HG03135 (cell line): ENCODE measurements around the gene RFPL4AL1.
"Not testable (repeated sequence)": the region's sequence is repeated elsewhere in the genome, so short reads cannot be mapped to it uniquely, and the experiment has no call there.

ENCODE experiments used
- ATAC-seq: cut with Tn5 transposase; IDR thresholded peaks from one replicate; pipeline ENCODE4 v1.9.1; 2021; ENCODE audit warnings: mild to moderate bottlenecking, moderate library complexity; ENCODE audit not compliant: unreplicated experiment

The RFPL4AL1 gene

DNA sequence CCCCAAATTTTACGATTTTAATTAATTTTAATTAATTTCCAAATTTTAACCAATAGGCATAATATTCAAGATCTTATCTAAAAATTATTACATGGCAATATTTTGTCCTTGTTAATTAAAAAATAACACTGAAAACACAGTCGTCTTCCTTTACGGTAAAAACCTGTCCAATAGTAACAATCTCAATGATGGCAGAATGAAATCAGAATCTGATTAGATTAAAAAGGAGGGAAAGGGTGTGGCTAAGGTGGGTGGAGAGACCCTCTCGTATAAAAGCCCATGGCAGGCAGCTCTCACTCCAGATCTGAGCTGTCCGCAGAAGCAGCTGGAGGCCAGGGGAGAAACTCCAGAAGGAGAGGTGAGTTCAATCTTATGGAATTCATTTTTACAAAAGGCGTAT is at the start of gene RFPL4AL1:
TSS of gene RFPL4AL1 (plus strand) at position 301 of the 400 bp plus-strand sequence. CDS start 2,687 bp downstream, outside the sequence.
- ATAC-seq = not testable (repeated sequence)

DNA sequence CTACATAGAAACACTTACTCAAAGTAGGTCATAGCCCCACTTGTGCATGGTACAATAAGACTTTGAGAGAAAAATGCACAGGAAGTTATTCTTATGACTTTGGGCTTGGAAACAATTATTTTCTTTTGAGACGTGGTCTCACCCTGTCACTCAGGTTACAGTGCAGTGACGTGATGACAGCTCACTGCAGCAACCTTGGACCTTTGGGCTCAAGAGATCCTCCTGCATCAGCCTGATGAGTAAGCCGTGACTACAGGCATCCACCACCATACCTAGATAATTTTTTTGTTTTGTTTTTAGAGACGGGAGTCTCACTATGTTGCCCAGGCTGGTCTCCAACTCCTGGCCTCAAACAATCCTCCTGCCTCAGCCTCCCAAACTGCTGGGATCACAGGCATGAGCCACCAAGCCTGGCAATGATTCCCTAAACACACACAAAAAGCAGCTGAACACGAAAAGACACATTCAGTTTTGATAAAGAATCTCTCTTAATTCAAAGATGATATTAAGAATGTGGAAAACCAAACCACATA is 48.6 kb upstream of the RFPL4AL1 start:
- no peak for ATAC-seq

DNA sequence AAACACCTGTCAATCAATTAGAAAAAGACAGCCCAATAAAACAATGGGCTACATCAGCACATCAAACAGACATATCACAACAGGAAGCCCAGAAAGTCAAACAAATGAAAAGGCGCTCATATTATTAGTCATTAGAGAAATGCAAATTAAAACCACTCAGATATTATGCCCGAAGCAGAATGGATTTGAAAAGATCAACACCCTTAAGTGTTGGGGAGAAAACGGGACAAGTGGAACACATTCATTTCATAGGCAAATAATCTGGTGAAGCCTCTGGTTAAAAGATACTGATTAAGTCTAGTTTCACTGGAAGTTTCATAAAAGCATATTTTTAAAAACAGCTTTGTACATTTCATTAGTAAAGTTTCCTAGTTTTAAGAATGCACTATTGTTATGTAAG is 48.1 kb upstream of the RFPL4AL1 start:
- no peak for ATAC-seq

GRCh38 chr19:55723491-55723890 is 45.4 kb upstream of the RFPL4AL1 start:
- ATAC-seq = no peak

GRCh38 chr19:55730378-55730777 is 38.5 kb upstream of the RFPL4AL1 start:
- not testable (repeated sequence) for ATAC-seq

GRCh38 chr19:55738302-55738701 is 30.6 kb upstream of the RFPL4AL1 start, which contains the start of gene NLRP9:
Gene NLRP9, minus strand, starts transcription at chr19:55738402. Its CDS starts 28 bp downstream, at chr19:55738374.
- no peak for ATAC-seq

- ATAC-seq = no peak
Observed at GRCh38 chr19:55750715-55751114, 18.2 kb upstream of the RFPL4AL1 start.

GRCh38 chr19:55753401-55753800 is 15.5 kb upstream of the RFPL4AL1 start:
- no peak for ATAC-seq

DNA sequence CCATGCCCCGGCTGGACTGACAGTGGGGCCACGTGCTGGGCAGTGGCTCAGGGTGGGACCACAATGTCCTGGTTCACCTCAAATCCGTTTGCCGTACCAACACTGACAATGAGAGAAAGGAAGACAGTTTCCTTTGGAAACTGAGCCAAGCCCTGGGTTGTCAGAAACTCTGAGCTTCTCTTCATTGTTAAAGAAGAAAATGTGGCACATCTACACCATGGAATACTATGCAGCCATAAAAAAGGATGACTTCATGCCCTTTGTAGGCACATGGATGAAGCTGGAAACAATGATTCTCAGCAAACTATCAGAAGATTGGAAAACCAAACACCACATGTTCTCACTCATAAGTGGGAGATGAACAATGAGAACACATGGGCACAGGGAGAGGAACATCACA is 12.1 kb upstream of the RFPL4AL1 start:
- not testable (repeated sequence) for ATAC-seq

DNA sequence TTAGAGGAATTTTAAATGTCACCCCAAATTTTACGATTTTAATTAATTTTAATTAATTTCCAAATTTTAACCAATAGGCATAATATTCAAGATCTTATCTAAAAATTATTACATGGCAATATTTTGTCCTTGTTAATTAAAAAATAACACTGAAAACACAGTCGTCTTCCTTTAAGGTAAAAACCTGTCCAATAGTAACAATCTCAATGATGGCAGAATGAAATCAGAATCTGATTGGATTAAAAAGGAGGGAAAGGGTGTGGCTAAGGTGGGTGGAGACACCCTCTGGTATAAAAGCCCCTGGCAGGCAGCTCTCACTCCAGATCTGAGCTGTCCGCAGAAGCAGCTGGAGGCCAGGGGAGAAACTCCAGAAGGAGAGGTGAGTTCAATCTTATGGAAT is 10.1 kb upstream of the RFPL4AL1 start, which contains the start of gene RFPL4A:
TSS of gene RFPL4A (plus strand) at position 301 of the 400 bp plus-strand sequence. CDS start 2,704 bp downstream, outside the sequence.
- not testable (repeated sequence) for ATAC-seq

GRCh38 chr19:55766466-55766865 is 2.5 kb upstream of the RFPL4AL1 start:
- ATAC-seq = no peak

- not testable (repeated sequence) for ATAC-seq
Observed at GRCh38 chr19:55769632-55770031, 714 bp downstream of the RFPL4AL1 start.

GRCh38 chr19:55777528-55777927 is 8.6 kb downstream of the RFPL4AL1 start:
- no peak for ATAC-seq

GRCh38 chr19:55778331-55778730 is 9.4 kb downstream of the RFPL4AL1 start:
- ATAC-seq = no peak

DNA sequence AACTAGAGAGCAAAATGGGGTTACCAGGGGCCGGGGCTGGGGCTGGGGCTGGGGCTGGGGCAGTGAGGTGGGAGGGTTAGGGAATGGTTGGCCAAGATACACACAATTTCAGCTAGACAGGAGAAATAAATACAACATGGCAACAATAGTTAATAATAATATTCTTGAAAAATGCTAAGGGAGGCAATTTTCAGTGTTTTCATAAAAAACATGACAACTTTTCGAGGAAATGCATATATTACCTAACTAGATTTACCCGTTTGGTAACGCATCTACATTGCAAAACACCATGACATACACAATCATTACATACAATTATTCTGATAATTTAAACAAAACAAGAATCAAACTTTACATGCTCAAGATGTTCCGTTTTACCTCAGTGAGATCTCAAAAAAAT is 12.2 kb downstream of the RFPL4AL1 start:
- no peak for ATAC-seq

DNA sequence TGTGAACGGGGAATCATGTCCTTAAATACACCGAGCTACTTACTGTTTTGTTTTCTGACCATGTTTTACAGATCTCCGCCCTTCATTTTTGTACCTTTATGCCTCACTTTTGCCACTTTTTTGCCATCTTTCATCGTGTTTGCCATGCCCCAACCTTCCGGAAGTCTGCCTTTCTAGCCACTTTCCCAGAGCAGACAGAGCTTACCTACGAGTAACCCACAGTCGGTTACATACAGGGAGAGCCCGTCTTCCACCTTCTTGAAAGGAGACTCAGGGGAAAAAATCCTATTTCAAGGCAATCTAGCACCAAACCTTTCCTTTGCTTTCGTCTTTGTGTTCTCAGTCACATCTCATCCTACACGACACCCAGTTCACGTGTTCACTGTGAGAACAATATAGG is 26.1 kb downstream of the RFPL4AL1 start:
- no peak for ATAC-seq

- no peak for ATAC-seq
Observed at GRCh38 chr19:55801416-55801815, 32.5 kb downstream of the RFPL4AL1 start.

DNA sequence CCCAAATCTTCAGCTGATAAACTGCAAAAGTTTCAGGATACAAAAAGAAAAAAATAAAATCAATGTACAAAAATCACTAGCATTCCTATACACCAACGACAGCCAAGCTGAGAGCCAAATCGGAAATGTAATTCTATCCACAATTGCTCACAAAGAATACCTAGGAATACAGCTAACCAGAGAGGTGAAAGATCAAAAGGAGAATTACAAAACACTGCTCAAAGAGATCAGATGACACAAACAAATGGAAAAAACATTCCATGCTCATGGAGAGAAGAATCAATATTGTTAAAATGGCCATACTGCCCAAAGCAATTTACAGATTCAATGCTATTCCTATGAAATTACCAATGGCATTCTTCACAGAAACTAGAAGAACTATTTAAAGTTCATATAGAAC is 33.4 kb downstream of the RFPL4AL1 start:
- no peak for ATAC-seq

DNA sequence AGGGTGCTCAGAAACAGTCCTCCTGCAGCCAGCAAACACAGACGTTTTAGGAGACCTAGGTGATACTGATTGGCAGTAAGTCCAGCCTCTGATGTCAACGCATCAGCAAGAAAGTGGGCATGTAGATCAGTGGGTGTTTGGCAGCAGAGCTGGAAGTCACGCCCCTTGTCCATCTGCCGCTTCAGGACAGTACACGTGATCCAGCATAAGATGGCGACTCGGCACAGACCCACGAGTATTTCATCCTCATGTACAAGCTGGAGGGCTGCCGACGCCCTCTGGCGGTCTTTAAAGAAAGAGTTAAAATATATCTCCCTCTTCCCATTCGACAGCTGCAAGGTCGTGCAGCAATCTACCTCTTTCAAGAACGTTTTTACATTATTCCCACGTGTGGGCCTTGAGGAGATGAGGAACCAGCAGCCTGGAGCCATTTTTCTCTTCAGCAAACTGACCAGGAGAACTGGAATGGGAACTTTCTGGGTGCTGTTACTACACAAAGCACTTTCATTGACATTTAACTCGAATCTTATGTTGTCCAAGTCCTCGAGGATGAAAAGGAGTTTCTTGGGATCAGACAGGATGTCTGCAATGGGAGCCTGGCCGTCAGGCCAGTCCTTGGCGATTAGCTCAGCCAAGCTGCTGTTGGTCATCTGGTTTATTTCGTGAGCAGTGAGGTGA is 40.6 kb downstream of the RFPL4AL1 start:
- no peak for ATAC-seq

GRCh38 chr19:55811340-55811739 is 42.4 kb downstream of the RFPL4AL1 start:
- no peak for ATAC-seq

- no peak for ATAC-seq
Observed at GRCh38 chr19:55812449-55812848, 43.5 kb downstream of the RFPL4AL1 start.

DNA sequence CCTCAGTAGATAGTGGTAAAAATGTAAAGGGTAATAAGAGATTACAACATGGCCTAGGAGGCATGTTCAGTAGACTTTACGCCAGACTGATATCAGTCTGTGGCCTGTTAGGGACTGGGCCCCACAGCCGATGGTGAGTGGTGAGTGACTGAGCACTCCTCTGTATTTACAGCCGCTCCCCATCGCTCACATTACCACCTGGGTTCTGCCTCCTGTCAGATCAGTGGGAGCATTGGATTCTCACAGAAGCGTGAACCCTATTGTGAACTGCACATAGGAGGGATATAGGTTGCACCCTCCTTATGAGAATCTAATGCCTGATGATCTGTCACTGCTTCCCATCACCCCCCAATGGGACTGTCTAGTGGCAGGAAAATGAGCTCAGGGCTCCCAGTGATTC is 45.0 kb downstream of the RFPL4AL1 start:
- ATAC-seq = no peak
